WTC11 (cell line): ENCODE results near the gene KDM4C. TPM values are rescaled to one million over a fixed set of nuclear protein-coding genes. Genes with fewer than 3 reads are reported as not detected.

Experiments used
- CREB1 ChIP-seq: sonication (generic); formaldehyde crosslinking; IDR thresholded peaks from 2 replicates; pipeline ENCODE4 v1.8.0; 2023; ENCODE audit warnings: mild to moderate bottlenecking, missing genetic modification reagents
- ESRRA ChIP-seq: sonication (generic); formaldehyde crosslinking; IDR thresholded peaks from 2 replicates; pipeline ENCODE4 v1.8.1; 2022; ENCODE audit warnings: mild to moderate bottlenecking, missing genetic modification reagents, borderline replicate concordance
- HMGA2 ChIP-seq: fragments of 250-450 bp; sonication (Bioruptor Pico); IDR thresholded peaks from 2 replicates; pipeline ENCODE4 v1.4.0; 2021; ENCODE audit warnings: mild to moderate bottlenecking, moderate library complexity
- JAZF1 ChIP-seq: fragments of 250-450 bp; sonication (Bioruptor Pico); IDR thresholded peaks from 2 replicates; pipeline ENCODE4 v1.9.0; 2021; ENCODE audit warnings: moderate library complexity, mild to moderate bottlenecking, inconsistent platforms
- JUN ChIP-seq: sonication (generic); formaldehyde crosslinking; IDR thresholded peaks from 2 replicates; pipeline ENCODE4 v1.8.0; 2023; ENCODE audit warnings: mild to moderate bottlenecking, missing genetic modification reagents
- MXD4 ChIP-seq: fragments of 250-450 bp; sonication (Bioruptor Pico); IDR thresholded peaks from 2 replicates; pipeline ENCODE4 v1.8.0; 2021; ENCODE audit warnings: mild to moderate bottlenecking, moderate library complexity, borderline replicate concordance
- MYBL2 ChIP-seq: sonication (generic); formaldehyde crosslinking; IDR thresholded peaks from 2 replicates; pipeline ENCODE4 v1.8.1; 2023; ENCODE audit warnings: mild to moderate bottlenecking, moderate library complexity, missing genetic modification reagents
- NFATC4 ChIP-seq: fragments of 250-450 bp; sonication (Bioruptor Pico); IDR thresholded peaks from 2 replicates; pipeline ENCODE4 v1.9.0; 2021; ENCODE audit warnings: mild to moderate bottlenecking
- TEAD1 ChIP-seq: sonication (generic); formaldehyde crosslinking; IDR thresholded peaks from 2 replicates; pipeline ENCODE4 v1.8.0; 2022; ENCODE audit warnings: mild to moderate bottlenecking, missing genetic modification reagents
- TEAD4 ChIP-seq: sonication (generic); formaldehyde crosslinking; IDR thresholded peaks from 2 replicates; pipeline ENCODE4 v1.8.0; 2022; ENCODE audit warnings: mild to moderate bottlenecking, missing genetic modification reagents
- total RNA-seq: library from RNA; stranded (reverse); gene quantifications from 3 replicates; pipeline ENCODE4 v1.2.3, GENCODE V29; 2021
- TF ChIP-seq, protein P1 (sequence below): sonication (generic); formaldehyde crosslinking; IDR thresholded peaks from 2 replicates; pipeline ENCODE4 v1.8.0; 2022; ENCODE audit warnings: mild to moderate bottlenecking, missing genetic modification reagents
- TF ChIP-seq, protein P2 (sequence below): sonication (generic); formaldehyde crosslinking; IDR thresholded peaks from 2 replicates; pipeline ENCODE4 v1.8.0; 2022; ENCODE audit warnings: missing genetic modification reagents
- TF ChIP-seq, protein P3 (sequence below): sonication (generic); formaldehyde crosslinking; IDR thresholded peaks from 2 replicates; pipeline ENCODE4 v1.8.1; 2023; ENCODE audit warnings: mild to moderate bottlenecking, missing genetic modification reagents, borderline replicate concordance
- TF ChIP-seq, protein P4 (sequence below): fragments of 200-600 bp; IDR thresholded peaks from 2 replicates; pipeline ENCODE4 v1.8.0; 2022; ENCODE audit warnings: antibody characterized with exemption
- TF ChIP-seq, protein P5 (sequence below): sonication (generic); formaldehyde crosslinking; IDR thresholded peaks from 2 replicates; pipeline ENCODE4 v1.8.0; 2023; ENCODE audit warnings: missing genetic modification reagents
- TF ChIP-seq, protein P6 (sequence below): sonication (generic); formaldehyde crosslinking; IDR thresholded peaks from 2 replicates; pipeline ENCODE4 v1.8.1; 2022; ENCODE audit warnings: low read depth, missing genetic modification reagents, borderline replicate concordance
- TF ChIP-seq, protein P7 (sequence below): sonication (generic); formaldehyde crosslinking; IDR thresholded peaks from 2 replicates; pipeline ENCODE4 v1.8.0; 2022; ENCODE audit warnings: mild to moderate bottlenecking, missing genetic modification reagents
- TF ChIP-seq, protein P8 (sequence below): sonication (generic); formaldehyde crosslinking; IDR thresholded peaks from 2 replicates; pipeline ENCODE4 v1.8.1; 2023; ENCODE audit warnings: mild to moderate bottlenecking, missing genetic modification reagents, moderate library complexity
- TF ChIP-seq, protein P9 (sequence below): sonication (generic); formaldehyde crosslinking; IDR thresholded peaks from 2 replicates; pipeline ENCODE4 v1.8.0; 2023; ENCODE audit warnings: mild to moderate bottlenecking, missing genetic modification reagents
- TF ChIP-seq, protein P10 (sequence below): sonication (generic); formaldehyde crosslinking; IDR thresholded peaks from 2 replicates; pipeline ENCODE4 v1.8.0; 2022; ENCODE audit warnings: mild to moderate bottlenecking, missing genetic modification reagents

The KDM4C gene
- total RNA-seq, 1 experiment from 2014 or later: 29.2 TPM

DNA sequence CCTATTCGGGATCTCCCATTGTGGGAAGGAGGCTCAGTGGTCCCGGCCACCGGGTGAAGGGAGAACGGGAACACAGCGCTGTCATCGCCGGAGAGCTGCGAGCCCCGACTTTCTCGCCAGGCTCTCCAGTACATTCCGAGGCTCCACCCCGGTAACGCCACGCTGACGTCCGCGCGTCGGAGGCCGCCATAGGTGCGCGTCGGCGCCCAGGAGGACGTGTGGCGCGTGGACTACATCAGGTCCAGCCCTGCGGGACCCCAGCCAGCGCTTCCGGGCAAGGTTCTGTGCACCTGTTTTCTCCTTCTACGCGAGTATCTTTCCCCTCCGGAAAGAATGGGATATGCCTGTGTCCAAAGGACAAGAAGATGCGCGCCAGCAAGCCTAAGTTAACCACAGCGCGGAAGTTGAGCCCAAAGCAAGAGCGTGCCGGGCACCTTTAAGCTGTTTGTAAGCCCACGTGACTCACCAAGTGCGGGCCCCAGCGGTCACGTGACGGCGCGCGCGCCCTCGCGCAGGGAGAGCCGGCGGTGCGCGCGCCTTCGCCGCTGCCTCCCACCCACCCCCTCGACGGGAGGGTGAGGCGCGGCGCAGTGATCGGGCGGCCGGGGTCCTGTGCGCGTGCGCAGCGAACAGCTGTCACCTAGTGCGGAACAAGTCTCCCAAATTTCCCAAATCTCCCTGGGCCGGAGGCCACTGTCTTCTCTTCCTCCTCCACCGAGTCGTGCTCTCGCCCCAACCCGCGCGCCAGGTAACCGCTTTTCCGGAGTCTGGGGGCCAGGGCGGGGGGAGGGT lies at the start of gene KDM4C (continued):
- peak; percentile 62; the same call in 1 of the 2 replicates for TF ChIP-seq MYBL2 (CRISPR knock-in tag)
- no peak for TF ChIP-seq JUN (CRISPR knock-in tag)
- TF ChIP-seq, protein P1, sequence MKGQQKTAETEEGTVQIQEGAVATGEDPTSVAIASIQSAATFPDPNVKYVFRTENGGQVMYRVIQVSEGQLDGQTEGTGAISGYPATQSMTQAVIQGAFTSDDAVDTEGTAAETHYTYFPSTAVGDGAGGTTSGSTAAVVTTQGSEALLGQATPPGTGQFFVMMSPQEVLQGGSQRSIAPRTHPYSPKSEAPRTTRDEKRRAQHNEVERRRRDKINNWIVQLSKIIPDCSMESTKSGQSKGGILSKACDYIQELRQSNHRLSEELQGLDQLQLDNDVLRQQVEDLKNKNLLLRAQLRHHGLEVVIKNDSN (CRISPR knock-in tag): peak; percentile 99
- peak; percentile 93 for TF ChIP-seq CREB1 (CRISPR knock-in tag)
- TF ChIP-seq, protein P2, sequence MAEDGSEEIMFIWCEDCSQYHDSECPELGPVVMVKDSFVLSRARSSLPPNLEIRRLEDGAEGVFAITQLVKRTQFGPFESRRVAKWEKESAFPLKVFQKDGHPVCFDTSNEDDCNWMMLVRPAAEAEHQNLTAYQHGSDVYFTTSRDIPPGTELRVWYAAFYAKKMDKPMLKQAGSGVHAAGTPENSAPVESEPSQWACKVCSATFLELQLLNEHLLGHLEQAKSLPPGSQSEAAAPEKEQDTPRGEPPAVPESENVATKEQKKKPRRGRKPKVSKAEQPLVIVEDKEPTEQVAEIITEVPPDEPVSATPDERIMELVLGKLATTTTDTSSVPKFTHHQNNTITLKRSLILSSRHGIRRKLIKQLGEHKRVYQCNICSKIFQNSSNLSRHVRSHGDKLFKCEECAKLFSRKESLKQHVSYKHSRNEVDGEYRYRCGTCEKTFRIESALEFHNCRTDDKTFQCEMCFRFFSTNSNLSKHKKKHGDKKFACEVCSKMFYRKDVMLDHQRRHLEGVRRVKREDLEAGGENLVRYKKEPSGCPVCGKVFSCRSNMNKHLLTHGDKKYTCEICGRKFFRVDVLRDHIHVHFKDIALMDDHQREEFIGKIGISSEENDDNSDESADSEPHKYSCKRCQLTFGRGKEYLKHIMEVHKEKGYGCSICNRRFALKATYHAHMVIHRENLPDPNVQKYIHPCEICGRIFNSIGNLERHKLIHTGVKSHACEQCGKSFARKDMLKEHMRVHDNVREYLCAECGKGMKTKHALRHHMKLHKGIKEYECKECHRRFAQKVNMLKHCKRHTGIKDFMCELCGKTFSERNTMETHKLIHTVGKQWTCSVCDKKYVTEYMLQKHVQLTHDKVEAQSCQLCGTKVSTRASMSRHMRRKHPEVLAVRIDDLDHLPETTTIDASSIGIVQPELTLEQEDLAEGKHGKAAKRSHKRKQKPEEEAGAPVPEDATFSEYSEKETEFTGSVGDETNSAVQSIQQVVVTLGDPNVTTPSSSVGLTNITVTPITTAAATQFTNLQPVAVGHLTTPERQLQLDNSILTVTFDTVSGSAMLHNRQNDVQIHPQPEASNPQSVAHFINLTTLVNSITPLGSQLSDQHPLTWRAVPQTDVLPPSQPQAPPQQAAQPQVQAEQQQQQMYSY (CRISPR knock-in tag): no peak
- TF ChIP-seq, protein P3, sequence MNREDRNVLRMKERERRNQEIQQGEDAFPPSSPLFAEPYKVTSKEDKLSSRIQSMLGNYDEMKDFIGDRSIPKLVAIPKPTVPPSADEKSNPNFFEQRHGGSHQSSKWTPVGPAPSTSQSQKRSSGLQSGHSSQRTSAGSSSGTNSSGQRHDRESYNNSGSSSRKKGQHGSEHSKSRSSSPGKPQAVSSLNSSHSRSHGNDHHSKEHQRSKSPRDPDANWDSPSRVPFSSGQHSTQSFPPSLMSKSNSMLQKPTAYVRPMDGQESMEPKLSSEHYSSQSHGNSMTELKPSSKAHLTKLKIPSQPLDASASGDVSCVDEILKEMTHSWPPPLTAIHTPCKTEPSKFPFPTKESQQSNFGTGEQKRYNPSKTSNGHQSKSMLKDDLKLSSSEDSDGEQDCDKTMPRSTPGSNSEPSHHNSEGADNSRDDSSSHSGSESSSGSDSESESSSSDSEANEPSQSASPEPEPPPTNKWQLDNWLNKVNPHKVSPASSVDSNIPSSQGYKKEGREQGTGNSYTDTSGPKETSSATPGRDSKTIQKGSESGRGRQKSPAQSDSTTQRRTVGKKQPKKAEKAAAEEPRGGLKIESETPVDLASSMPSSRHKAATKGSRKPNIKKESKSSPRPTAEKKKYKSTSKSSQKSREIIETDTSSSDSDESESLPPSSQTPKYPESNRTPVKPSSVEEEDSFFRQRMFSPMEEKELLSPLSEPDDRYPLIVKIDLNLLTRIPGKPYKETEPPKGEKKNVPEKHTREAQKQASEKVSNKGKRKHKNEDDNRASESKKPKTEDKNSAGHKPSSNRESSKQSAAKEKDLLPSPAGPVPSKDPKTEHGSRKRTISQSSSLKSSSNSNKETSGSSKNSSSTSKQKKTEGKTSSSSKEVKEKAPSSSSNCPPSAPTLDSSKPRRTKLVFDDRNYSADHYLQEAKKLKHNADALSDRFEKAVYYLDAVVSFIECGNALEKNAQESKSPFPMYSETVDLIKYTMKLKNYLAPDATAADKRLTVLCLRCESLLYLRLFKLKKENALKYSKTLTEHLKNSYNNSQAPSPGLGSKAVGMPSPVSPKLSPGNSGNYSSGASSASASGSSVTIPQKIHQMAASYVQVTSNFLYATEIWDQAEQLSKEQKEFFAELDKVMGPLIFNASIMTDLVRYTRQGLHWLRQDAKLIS (CRISPR knock-in tag): peak; percentile 68; the same call in 1 of the 2 replicates
- TF ChIP-seq, protein P4, sequence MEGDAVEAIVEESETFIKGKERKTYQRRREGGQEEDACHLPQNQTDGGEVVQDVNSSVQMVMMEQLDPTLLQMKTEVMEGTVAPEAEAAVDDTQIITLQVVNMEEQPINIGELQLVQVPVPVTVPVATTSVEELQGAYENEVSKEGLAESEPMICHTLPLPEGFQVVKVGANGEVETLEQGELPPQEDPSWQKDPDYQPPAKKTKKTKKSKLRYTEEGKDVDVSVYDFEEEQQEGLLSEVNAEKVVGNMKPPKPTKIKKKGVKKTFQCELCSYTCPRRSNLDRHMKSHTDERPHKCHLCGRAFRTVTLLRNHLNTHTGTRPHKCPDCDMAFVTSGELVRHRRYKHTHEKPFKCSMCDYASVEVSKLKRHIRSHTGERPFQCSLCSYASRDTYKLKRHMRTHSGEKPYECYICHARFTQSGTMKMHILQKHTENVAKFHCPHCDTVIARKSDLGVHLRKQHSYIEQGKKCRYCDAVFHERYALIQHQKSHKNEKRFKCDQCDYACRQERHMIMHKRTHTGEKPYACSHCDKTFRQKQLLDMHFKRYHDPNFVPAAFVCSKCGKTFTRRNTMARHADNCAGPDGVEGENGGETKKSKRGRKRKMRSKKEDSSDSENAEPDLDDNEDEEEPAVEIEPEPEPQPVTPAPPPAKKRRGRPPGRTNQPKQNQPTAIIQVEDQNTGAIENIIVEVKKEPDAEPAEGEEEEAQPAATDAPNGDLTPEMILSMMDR: no peak
- TF ChIP-seq, protein P5, sequence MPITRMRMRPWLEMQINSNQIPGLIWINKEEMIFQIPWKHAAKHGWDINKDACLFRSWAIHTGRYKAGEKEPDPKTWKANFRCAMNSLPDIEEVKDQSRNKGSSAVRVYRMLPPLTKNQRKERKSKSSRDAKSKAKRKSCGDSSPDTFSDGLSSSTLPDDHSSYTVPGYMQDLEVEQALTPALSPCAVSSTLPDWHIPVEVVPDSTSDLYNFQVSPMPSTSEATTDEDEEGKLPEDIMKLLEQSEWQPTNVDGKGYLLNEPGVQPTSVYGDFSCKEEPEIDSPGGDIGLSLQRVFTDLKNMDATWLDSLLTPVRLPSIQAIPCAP (CRISPR knock-in tag): no peak
- TF ChIP-seq HMGA2 (CRISPR knock-in tag): no peak
- TF ChIP-seq, protein P6, sequence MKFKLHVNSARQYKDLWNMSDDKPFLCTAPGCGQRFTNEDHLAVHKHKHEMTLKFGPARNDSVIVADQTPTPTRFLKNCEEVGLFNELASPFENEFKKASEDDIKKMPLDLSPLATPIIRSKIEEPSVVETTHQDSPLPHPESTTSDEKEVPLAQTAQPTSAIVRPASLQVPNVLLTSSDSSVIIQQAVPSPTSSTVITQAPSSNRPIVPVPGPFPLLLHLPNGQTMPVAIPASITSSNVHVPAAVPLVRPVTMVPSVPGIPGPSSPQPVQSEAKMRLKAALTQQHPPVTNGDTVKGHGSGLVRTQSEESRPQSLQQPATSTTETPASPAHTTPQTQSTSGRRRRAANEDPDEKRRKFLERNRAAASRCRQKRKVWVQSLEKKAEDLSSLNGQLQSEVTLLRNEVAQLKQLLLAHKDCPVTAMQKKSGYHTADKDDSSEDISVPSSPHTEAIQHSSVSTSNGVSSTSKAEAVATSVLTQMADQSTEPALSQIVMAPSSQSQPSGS (CRISPR knock-in tag): no peak
- no peak for TF ChIP-seq NFATC4 (CRISPR knock-in tag)
- TF ChIP-seq, protein P7, sequence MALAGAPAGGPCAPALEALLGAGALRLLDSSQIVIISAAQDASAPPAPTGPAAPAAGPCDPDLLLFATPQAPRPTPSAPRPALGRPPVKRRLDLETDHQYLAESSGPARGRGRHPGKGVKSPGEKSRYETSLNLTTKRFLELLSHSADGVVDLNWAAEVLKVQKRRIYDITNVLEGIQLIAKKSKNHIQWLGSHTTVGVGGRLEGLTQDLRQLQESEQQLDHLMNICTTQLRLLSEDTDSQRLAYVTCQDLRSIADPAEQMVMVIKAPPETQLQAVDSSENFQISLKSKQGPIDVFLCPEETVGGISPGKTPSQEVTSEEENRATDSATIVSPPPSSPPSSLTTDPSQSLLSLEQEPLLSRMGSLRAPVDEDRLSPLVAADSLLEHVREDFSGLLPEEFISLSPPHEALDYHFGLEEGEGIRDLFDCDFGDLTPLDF (CRISPR knock-in tag): no peak
- TF ChIP-seq MXD4 (CRISPR knock-in tag): no peak
- peak; percentile 26; the same call in 1 of the 2 replicates for TF ChIP-seq TEAD4 (CRISPR knock-in tag)
- TF ChIP-seq, protein P8, sequence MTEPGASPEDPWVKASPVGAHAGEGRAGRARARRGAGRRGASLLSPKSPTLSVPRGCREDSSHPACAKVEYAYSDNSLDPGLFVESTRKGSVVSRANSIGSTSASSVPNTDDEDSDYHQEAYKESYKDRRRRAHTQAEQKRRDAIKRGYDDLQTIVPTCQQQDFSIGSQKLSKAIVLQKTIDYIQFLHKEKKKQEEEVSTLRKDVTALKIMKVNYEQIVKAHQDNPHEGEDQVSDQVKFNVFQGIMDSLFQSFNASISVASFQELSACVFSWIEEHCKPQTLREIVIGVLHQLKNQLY (CRISPR knock-in tag): no peak; the same call in 1 of the 2 replicates
- peak; percentile 83; the same call in 1 of the 2 replicates for TF ChIP-seq ESRRA (CRISPR knock-in tag)
- TF ChIP-seq, protein P9, sequence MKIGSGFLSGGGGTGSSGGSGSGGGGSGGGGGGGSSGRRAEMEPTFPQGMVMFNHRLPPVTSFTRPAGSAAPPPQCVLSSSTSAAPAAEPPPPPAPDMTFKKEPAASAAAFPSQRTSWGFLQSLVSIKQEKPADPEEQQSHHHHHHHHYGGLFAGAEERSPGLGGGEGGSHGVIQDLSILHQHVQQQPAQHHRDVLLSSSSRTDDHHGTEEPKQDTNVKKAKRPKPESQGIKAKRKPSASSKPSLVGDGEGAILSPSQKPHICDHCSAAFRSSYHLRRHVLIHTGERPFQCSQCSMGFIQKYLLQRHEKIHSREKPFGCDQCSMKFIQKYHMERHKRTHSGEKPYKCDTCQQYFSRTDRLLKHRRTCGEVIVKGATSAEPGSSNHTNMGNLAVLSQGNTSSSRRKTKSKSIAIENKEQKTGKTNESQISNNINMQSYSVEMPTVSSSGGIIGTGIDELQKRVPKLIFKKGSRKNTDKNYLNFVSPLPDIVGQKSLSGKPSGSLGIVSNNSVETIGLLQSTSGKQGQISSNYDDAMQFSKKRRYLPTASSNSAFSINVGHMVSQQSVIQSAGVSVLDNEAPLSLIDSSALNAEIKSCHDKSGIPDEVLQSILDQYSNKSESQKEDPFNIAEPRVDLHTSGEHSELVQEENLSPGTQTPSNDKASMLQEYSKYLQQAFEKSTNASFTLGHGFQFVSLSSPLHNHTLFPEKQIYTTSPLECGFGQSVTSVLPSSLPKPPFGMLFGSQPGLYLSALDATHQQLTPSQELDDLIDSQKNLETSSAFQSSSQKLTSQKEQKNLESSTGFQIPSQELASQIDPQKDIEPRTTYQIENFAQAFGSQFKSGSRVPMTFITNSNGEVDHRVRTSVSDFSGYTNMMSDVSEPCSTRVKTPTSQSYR (CRISPR knock-in tag): peak; percentile 68; the same call in 1 of the 2 replicates
- TF ChIP-seq, protein P10, sequence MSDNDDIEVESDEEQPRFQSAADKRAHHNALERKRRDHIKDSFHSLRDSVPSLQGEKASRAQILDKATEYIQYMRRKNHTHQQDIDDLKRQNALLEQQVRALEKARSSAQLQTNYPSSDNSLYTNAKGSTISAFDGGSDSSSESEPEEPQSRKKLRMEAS: peak; percentile 97
- TF ChIP-seq JAZF1 (CRISPR knock-in tag): no peak
- TF ChIP-seq TEAD1: peak; percentile 94
